ENCODE data around the gene KIF1B.

DNA sequence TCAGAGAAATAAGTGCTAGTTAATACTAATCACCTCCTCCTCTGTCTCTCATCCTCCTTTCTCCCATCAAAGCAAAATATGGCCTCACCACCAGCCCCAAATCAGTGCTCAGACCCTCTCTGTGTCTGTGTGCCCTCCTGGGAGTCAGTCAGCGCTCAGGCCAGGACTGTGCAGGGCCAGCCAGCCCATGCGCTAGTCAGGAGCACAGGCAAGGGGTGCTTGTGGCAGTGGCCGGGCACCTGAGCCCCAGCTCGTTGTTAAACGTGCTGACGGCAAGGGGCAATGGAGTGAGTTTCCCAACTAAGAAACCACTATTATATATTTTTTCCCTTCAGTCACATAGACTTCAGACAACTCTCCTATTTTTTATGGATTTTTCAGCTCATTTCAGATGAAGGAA is 169.3 kb downstream of the KIF1B start:
- TF ChIP-seq, protein P1, sequence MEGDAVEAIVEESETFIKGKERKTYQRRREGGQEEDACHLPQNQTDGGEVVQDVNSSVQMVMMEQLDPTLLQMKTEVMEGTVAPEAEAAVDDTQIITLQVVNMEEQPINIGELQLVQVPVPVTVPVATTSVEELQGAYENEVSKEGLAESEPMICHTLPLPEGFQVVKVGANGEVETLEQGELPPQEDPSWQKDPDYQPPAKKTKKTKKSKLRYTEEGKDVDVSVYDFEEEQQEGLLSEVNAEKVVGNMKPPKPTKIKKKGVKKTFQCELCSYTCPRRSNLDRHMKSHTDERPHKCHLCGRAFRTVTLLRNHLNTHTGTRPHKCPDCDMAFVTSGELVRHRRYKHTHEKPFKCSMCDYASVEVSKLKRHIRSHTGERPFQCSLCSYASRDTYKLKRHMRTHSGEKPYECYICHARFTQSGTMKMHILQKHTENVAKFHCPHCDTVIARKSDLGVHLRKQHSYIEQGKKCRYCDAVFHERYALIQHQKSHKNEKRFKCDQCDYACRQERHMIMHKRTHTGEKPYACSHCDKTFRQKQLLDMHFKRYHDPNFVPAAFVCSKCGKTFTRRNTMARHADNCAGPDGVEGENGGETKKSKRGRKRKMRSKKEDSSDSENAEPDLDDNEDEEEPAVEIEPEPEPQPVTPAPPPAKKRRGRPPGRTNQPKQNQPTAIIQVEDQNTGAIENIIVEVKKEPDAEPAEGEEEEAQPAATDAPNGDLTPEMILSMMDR (IDR thresholded peaks at IDR 0.05): no peak
- TF ChIP-seq EP300 (IDR thresholded peaks at IDR 0.05): no peak
